DOHH2 (cell line): Measurements from ENCODE around the gene CASZ1.

ENCODE experiments used
- H3F3A ChIP-seq: fragments of 200-600 bp; sonication (generic), shearing (Covaris generic); 2 replicates; pipeline ENCODE4 v1.6.0; 2016; ENCODE audit warnings: antibody characterized with exemption, mild to moderate bottlenecking; ENCODE audit not compliant: control insufficient read depth, insufficient read depth
- H3K27ac ChIP-seq: fragments of 200-600 bp; sonication (generic); 2 replicates; pipeline ENCODE4 v1.5.1; 2014; ENCODE audit warnings: low read depth, mild to moderate bottlenecking, low read length, moderate library complexity
- H3K27me3 ChIP-seq: fragments of 200-600 bp; sonication (generic); 2 replicates; pipeline ENCODE4 v1.6.1; 2014; ENCODE audit warnings: mild to moderate bottlenecking, low read length, mixed read lengths; ENCODE audit not compliant: control insufficient read depth
- H3K36me3 ChIP-seq: fragments of 200-600 bp; sonication (generic); 2 replicates; pipeline ENCODE4 v1.6.1; 2014; ENCODE audit warnings: mild to moderate bottlenecking, low read length, moderate library complexity, mixed read lengths; ENCODE audit not compliant: control insufficient read depth
- H3K4me1 ChIP-seq: fragments of 200-600 bp; sonication (generic); 2 replicates; pipeline ENCODE4 v1.6.1; 2014; ENCODE audit warnings: mild to moderate bottlenecking, low read length, mixed read lengths; ENCODE audit not compliant: control insufficient read depth
- H3K4me2 ChIP-seq: fragments of 200-600 bp; sonication (generic); 2 replicates; pipeline ENCODE4 v1.6.0; 2014; ENCODE audit warnings: mild to moderate bottlenecking, low read length, moderate library complexity
- H3K4me3 ChIP-seq: fragments of 200-600 bp; sonication (generic); 2 replicates; pipeline ENCODE4 v1.5.1; 2014; ENCODE audit warnings: mild to moderate bottlenecking, low read length, mixed read lengths
- H3K79me2 ChIP-seq: fragments of 200-600 bp; sonication (generic); 2 replicates; pipeline ENCODE4 v1.6.1; 2014; ENCODE audit warnings: mild to moderate bottlenecking, low read length, mixed read lengths; ENCODE audit not compliant: control insufficient read depth
- H3K9me2 ChIP-seq: fragments of 200-600 bp; sonication (generic); replicated peaks from 2 replicates; pipeline ENCODE4 v1.6.1; 2014; ENCODE audit warnings: mild to moderate bottlenecking, low read length, mixed read lengths; ENCODE audit not compliant: control insufficient read depth
- H3K9me3 ChIP-seq: fragments of 200-600 bp; sonication (generic); 2 replicates; pipeline ENCODE4 v1.6.1; 2014; ENCODE audit warnings: antibody characterized with exemption, low read length, mixed read lengths; ENCODE audit not compliant: control insufficient read depth, insufficient read depth
- H4K20me1 ChIP-seq: fragments of 200-600 bp; sonication (generic); 2 replicates; pipeline ENCODE4 v1.6.0; 2014; ENCODE audit warnings: low read depth, mild to moderate bottlenecking, antibody characterized with exemption, low read length, moderate library complexity; ENCODE audit not compliant: control insufficient read depth, insufficient read depth
- CTCF ChIP-seq: fragments of 200-600 bp; sonication (generic); IDR thresholded peaks from one replicate; pipeline ENCODE4 v1.5.1; 2014; ENCODE audit warnings: antibody characterized with exemption, mild to moderate bottlenecking, low read depth, low read length; ENCODE audit not compliant: poor library complexity, severe bottlenecking
- EZH2phosphoT487 ChIP-seq: fragments of 200-600 bp; sonication (generic); IDR thresholded peaks from 2 replicates; pipeline ENCODE4 v1.6.1; 2017; ENCODE audit warnings: borderline replicate concordance, mild to moderate bottlenecking, antibody characterized with exemption, low read length, moderate library complexity, mixed read lengths

Gene CASZ1

GRCh38 chr1:10651793-10652192 is 144.7 kb downstream of the CASZ1 start:
- no peaks in the 10 kb centered on the region for H3K27me3 ChIP-seq
- H3K36me3 ChIP-seq = no peaks in the 10 kb centered on the region
- no peak overlapping the region for H3K4me3 ChIP-seq
- H3F3A ChIP-seq = no peaks in the 10 kb centered on the region
- no peak for TF ChIP-seq EZH2phosphoT487
- H4K20me1 ChIP-seq = no peaks in the 10 kb centered on the region
- no peaks in the 10 kb centered on the region for H3K4me1 ChIP-seq
- H3K4me2 ChIP-seq = no peak overlapping the region
- H3K79me2 ChIP-seq = no peaks in the 10 kb centered on the region
- H3K27ac ChIP-seq = no peak overlapping the region
- no peaks in the 10 kb centered on the region for H3K9me2 ChIP-seq
- no peaks in the 10 kb centered on the region for H3K9me3 ChIP-seq

- TF ChIP-seq CTCF (no peak), EZH2phosphoT487 (no peak)
- Histone ChIP-seq H3K9me3 (no peaks in the 10 kb centered on the region), H3K79me2 (no peaks in the 10 kb centered on the region), H3K4me3 (no peak overlapping the region), H3K9me2 (no peaks in the 10 kb centered on the region), H3K36me3 (no peaks in the 10 kb centered on the region), H3K27ac (no peak overlapping the region), H3F3A (no peaks in the 10 kb centered on the region), H4K20me1 (no peaks in the 10 kb centered on the region), H3K4me1 (no peaks in the 10 kb centered on the region), H3K4me2 (no peak overlapping the region), H3K27me3 (no peaks in the 10 kb centered on the region)
These were observed 145.1 kb downstream of the CASZ1 start for GRCh38 chr1:10651389-10651766.

- Histone ChIP-seq H4K20me1 (no peaks in the 10 kb centered on the region), H3K4me2 (no peak overlapping the region), H3K36me3 (no peaks in the 10 kb centered on the region), H3K27me3 (no peaks in the 10 kb centered on the region), H3K9me2 (no peaks in the 10 kb centered on the region), H3K79me2 (no peaks in the 10 kb centered on the region), H3F3A (no peaks in the 10 kb centered on the region), H3K4me1 (no peaks in the 10 kb centered on the region), H3K9me3 (no peaks in the 10 kb centered on the region), H3K27ac (no peak overlapping the region), H3K4me3 (no peak overlapping the region)
- TF ChIP-seq EZH2phosphoT487 = no peak
- TF ChIP-seq CTCF = no peak
These were observed 145.7 kb downstream of the CASZ1 start for GRCh38 chr1:10650556-10651388.

GRCh38 chr1:10649517-10650201 is 146.8 kb downstream of the CASZ1 start:
- Histone ChIP-seq H3K4me1 (no peaks in the 10 kb centered on the region), H3K36me3 (no peaks in the 10 kb centered on the region), H3K27ac (no peak overlapping the region), H3K79me2 (no peaks in the 10 kb centered on the region), H3F3A (no peaks in the 10 kb centered on the region), H3K4me3 (no peak overlapping the region), H4K20me1 (no peaks in the 10 kb centered on the region), H3K4me2 (no peak overlapping the region), H3K9me3 (no peaks in the 10 kb centered on the region), H3K27me3 (no peaks in the 10 kb centered on the region), H3K9me2 (no peaks in the 10 kb centered on the region)
- TF ChIP-seq EZH2phosphoT487 (no peak), CTCF (no peak)
